Measurements from ENCODE around the gene SP2. TPM values are rescaled to one million over a fixed set of nuclear protein-coding genes. Genes with fewer than 3 reads are reported as not detected.

Gene SP2
- total and polyA plus RNA-seq, 2 of the 8 experiments (the other 6 are each of a cell fraction or from before 2014, with no cell fraction given): 5.6 to 13.8 TPM

DNA sequence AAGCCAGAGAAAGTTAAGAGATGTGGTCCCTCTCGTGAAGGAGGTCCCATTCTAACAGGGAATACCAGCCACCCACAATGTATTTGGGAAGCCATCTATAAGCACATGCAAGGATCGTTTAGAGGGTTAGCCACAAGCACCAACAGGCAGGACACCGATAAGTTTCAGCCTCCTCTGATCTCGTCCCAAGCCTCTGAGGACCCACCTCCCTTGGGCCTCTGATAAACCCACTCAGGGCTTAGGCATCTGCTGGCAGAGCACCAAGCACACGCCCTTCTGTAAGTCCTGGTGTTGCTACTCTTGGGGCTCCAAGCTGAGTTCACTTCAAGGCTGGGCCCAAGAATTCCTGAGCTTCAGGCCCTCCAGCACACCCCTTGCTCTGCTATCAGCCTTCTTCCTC is 39.9 kb downstream of the SP2 start:
- no peak overlapping the region for H4K8ac ChIP-seq (ENCODE audit: extremely low read depth, insufficient read depth, low read length)
- no peak overlapping the region for H3K4me3 ChIP-seq (ENCODE audit: extremely low read depth in 1 of 4, insufficient read depth in 2 of 4, low read depth in 3 of 4, low read length in 4 of 4)
- H3K79me2 ChIP-seq (ENCODE audit: control insufficient read depth in 1 of 2, insufficient read depth in 2 of 2, low read length in 2 of 2): no peaks in the 10 kb centered on the region
- H3K9me3 ChIP-seq (ENCODE audit: insufficient read depth in 2 of 2, low read depth in 1 of 2, low read length in 1 of 2): no peaks in the 10 kb centered on the region
- H3K4me1 ChIP-seq (replicated peaks in 1 of 4; ENCODE audit: control insufficient read depth in 3 of 4, insufficient read depth in 4 of 4, low read length in 3 of 4): no peaks in the 10 kb centered on the region
- H2BK5ac ChIP-seq (ENCODE audit: low read depth, low read length): no peak overlapping the region
- H3K9ac ChIP-seq (replicated peaks in 1 of 4; ENCODE audit: extremely low read depth in 1 of 4, low read depth in 3 of 4, low read length in 3 of 4): no peak overlapping the region
- FAIRE-seq: no peak
- no peak overlapping the region for H2BK20ac ChIP-seq (ENCODE audit: low read length)
- H3K36me3 ChIP-seq (ENCODE audit: control insufficient read depth in 2 of 4, insufficient read depth in 4 of 4, low read length in 3 of 4): no peaks in the 10 kb centered on the region
- no peak overlapping the region for H4K91ac ChIP-seq (replicated peaks; ENCODE audit: insufficient read length, low read length)
- H3K23me2 ChIP-seq (ENCODE audit: low read depth, low read length): peaks cover 3% of the 10 kb centered on the region; the same call in 1 of the 2 replicates
- no peaks in the 10 kb centered on the region for H3K79me1 ChIP-seq (ENCODE audit: low read depth, low read length)
- H2BK12ac ChIP-seq (ENCODE audit: low read depth, low read length): 0 out of 2 replicates have a peak overlapping the region, but pooled peaks have one; percentile 17
- DNase-seq (ENCODE audit: low read depth in 1 of 2, low spot score in 2 of 2): no peak
- no peak overlapping the region for H2BK120ac ChIP-seq (replicated peaks; ENCODE audit: low read depth, low read length)
- H3K56ac ChIP-seq (replicated peaks; ENCODE audit: insufficient read length, low read depth, low read length): no peak overlapping the region
- H3K23ac ChIP-seq (ENCODE audit: insufficient read length): no peak overlapping the region
- H2AFZ ChIP-seq (ENCODE audit: low read length): no peak overlapping the region
- H4K20me1 ChIP-seq (replicated peaks in 1 of 2; ENCODE audit: control insufficient read depth in 1 of 2, insufficient read depth in 2 of 2, low read length in 2 of 2): no peaks in the 10 kb centered on the region
- H3K4ac ChIP-seq (replicated peaks; ENCODE audit: insufficient read length, low read depth, low read length): no peak overlapping the region
- H3K27ac ChIP-seq (ENCODE audit: low read depth, low read length): no peak overlapping the region
- H3K18ac ChIP-seq (ENCODE audit: extremely low read depth, low read length): no peak overlapping the region
- no peak overlapping the region for H2BK15ac ChIP-seq (ENCODE audit: low read length)
- H3K14ac ChIP-seq (ENCODE audit: insufficient read length): no peak overlapping the region
- 91% methylated on average over 5 of the region's 5 CpGs; no CpG with 5 or more reads in 1 of the 2 experiments for WGBS, 2 experiments (ENCODE audit: extremely low coverage in 1 of 2, insufficient coverage in 1 of 2, insufficient read length in 1 of 2, insufficient replicate concordance in 2 of 2, low coverage in 1 of 2, low lambda C conversion rate in 2 of 2, missing lambda C conversion rate in 1 of 2)
- H3K4me2 ChIP-seq (ENCODE audit: insufficient read depth in 1 of 2, low read depth in 2 of 2, low read length in 2 of 2): no peak overlapping the region
- H2AK5ac ChIP-seq (ENCODE audit: low read depth, low read length): no peak overlapping the region
- ChIA-PET CTCF (ENCODE audit: partially characterized antibody) (interaction anchor here (0.5 to 28.0 kb wide), 7 partner anchors 8 to 292 kb away, joined by 3 to 1010 read pairs (median 3); partner anchors contain the start of genes CDK5RAP3 and PRR15L), POLR2A (ENCODE audit: partially characterized antibody) (interaction anchor here (1.8 kb wide), 1 partner anchor 9 kb away, joined by 6 read pairs; no protein-coding TSS in a partner anchor)
- H3K27me3 ChIP-seq (replicated peaks in 1 of 4; ENCODE audit: control insufficient read depth in 3 of 4, extremely low read depth in 1 of 4, insufficient read depth in 3 of 4, low read length in 3 of 4): peaks cover 0 to 10% (median 6%) of the 10 kb centered on the region in 4 experiments; a peak in 5 of 7 replicates
- no peak overlapping the region for H4K5ac ChIP-seq (ENCODE audit: insufficient read length, low read depth, low read length)
- TF ChIP-seq YY1 (IDR thresholded peaks at IDR 0.05; ENCODE audit: low read depth, low read length) (no peak), TAF1 (IDR thresholded peaks at IDR 0.05; ENCODE audit: low read depth, low read length) (no peak), CHD2 (IDR thresholded peaks at IDR 0.05; ENCODE audit: low read length) (no peak), SUZ12 (IDR thresholded peaks at IDR 0.05; ENCODE audit: low read length) (no peak), NRF1 (IDR thresholded peaks at IDR 0.05; ENCODE audit: low read depth, low read length) (no peak), GABPA (IDR thresholded peaks at IDR 0.05; ENCODE audit: borderline replicate concordance, insufficient read depth, low read length) (no peak), RXRA (IDR thresholded peaks at IDR 0.05; ENCODE audit: insufficient read depth, low read depth, low read length) (no peak), CBX5 (IDR thresholded peaks at IDR 0.05; ENCODE audit: low read depth, low read length) (no peak), KDM4A (IDR thresholded peaks at IDR 0.05; ENCODE audit: low read depth, low read length, severe bottlenecking) (no peak), TCF12 (IDR thresholded peaks at IDR 0.05; ENCODE audit: low read depth, low read length) (no peak), BCL11A (IDR thresholded peaks at IDR 0.05; ENCODE audit: low read depth in 2 of 2, low read length in 2 of 2) (no peak), POLR2A (IDR thresholded peaks at IDR 0.05; ENCODE audit: control extremely low read depth in 1 of 2, low read depth in 2 of 2, low read length in 2 of 2) (no peak), ATF3 (IDR thresholded peaks at IDR 0.05; ENCODE audit: insufficient read depth, low read depth, low read length) (no peak), CTBP2 (IDR thresholded peaks at IDR 0.05; ENCODE audit: borderline replicate concordance, insufficient read depth, insufficient read length, low read length) (no peak), JUN (IDR thresholded peaks at IDR 0.05; ENCODE audit: low read depth, low read length) (no peak)
